Measurements from ENCODE around the gene KRT85.

KRT85 gene

DNA sequence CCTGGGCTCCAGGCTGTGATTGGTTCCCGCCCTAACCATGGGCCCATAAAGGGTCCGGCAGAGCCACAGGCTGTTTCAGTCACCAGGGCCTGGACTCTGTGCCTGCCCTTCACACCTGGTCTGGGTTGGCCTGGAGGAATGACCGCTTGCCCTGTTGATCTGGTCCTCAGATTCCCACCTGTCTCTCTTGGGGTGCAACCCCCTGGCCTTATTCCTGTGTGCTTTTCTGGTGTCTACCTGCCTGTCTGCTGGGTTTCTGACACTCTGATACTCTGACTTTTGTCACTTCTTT is 43.2 kb downstream of the KRT85 start:
- H3K27me3 ChIP-seq (ENCODE audit: control insufficient read depth in 1 of 2, insufficient read depth in 1 of 2, low read length in 2 of 2): peaks cover 65 to 88% of the 10 kb centered on the region in 2 experiments
- no peak overlapping the region for H2AK5ac ChIP-seq (ENCODE audit: low read length, severe bottlenecking)
- no peak overlapping the region for H3K18ac ChIP-seq (ENCODE audit: low read depth in 1 of 2, low read length in 2 of 2)
- no peak overlapping the region for H2BK12ac ChIP-seq (ENCODE audit: low read length in 2 of 2)
- H2BK5ac ChIP-seq (ENCODE audit: low read depth, low read length, poor library complexity, severe bottlenecking): no peak overlapping the region
- no peaks in the 10 kb centered on the region for H3K79me1 ChIP-seq (replicated peaks; ENCODE audit: low read length, poor library complexity, severe bottlenecking)
- no peak overlapping the region for H3K4me2 ChIP-seq (ENCODE audit: low read length, poor library complexity, severe bottlenecking)
- no peak overlapping the region for H3K4me3 ChIP-seq (ENCODE audit: insufficient read depth in 1 of 2, low read depth in 1 of 2, low read length in 2 of 2)
- H3K23ac ChIP-seq (ENCODE audit: low read length in 2 of 2): no peak overlapping the region
- H3K14ac ChIP-seq (ENCODE audit: low read length in 2 of 2): no peak overlapping the region
- no peak overlapping the region for H3K4ac ChIP-seq (ENCODE audit: low read depth in 1 of 2, low read length in 2 of 2)
- no peak overlapping the region for H4K8ac ChIP-seq (ENCODE audit: low read length)
- no peak for DNase-seq
- no peak overlapping the region for H2BK120ac ChIP-seq (ENCODE audit: low read depth, low read length)
- H3K4me1 ChIP-seq (ENCODE audit: control insufficient read depth, insufficient read depth, low read depth, low read length): no peaks in the 10 kb centered on the region
- 84% methylated on average over 3 of the region's 3 CpGs for WGBS
- no peaks in the 10 kb centered on the region for H3K9me3 ChIP-seq (ENCODE audit: control insufficient read depth, low read length)
- H3K27ac ChIP-seq (ENCODE audit: low read length, poor library complexity, severe bottlenecking): no peak overlapping the region
- H2AFZ ChIP-seq (ENCODE audit: low read depth, low read length): no peak overlapping the region
- no peak overlapping the region for H4K91ac ChIP-seq (ENCODE audit: low read length)
- H3K36me3 ChIP-seq (ENCODE audit: control insufficient read depth in 1 of 2, insufficient read depth in 2 of 2, low read depth in 1 of 2, low read length in 2 of 2): no peaks in the 10 kb centered on the region
- no peak overlapping the region for H2BK15ac ChIP-seq (ENCODE audit: low read depth, poor library complexity, severe bottlenecking)
- no peak overlapping the region for H3K9ac ChIP-seq (ENCODE audit: low read length)

DNA sequence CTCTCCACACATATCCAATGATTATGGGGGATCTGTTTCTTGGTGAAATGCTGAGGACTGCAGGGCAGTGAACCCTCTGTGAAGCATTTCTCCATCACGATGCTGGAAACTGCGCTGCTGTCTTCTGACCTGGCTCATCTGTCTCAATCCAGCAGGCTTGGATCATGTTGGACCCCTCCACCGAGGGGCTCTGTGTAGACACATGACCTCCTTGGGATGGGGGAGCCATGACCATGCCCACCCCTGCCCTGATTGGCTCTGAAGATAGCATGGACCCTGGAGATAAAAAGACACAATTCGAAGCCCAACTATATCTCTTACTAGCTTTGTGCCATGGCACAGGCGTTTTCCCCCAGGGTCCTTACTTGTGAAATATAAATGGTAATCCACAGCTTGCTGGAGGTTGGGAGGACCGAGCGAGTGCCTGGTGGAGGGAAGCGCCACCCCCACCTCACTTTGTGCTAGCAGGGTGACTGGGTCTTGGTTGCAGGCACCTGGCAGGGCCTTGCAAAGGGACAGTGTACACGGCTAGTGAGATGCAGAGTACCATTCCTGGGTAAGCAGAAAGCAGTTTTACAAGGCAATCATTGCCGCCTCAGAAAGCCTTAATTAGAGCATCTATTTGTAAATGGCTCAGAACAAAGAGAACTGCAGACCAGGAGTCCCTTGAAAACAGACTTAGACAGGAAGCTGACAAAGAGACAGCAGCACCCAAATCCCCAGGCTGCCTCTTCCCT is 43.7 kb downstream of the KRT85 start:
- Histone ChIP-seq H2AK5ac (ENCODE audit: low read length, severe bottlenecking) (no peak overlapping the region), H3K4me1 (ENCODE audit: control insufficient read depth, insufficient read depth, low read depth, low read length) (no peaks in the 10 kb centered on the region), H3K23ac (ENCODE audit: low read length in 2 of 2) (no peak overlapping the region), H3K4me2 (ENCODE audit: low read length, poor library complexity, severe bottlenecking) (no peak overlapping the region), H2BK5ac (ENCODE audit: low read depth, low read length, poor library complexity, severe bottlenecking) (no peak overlapping the region), H4K8ac (ENCODE audit: low read length) (no peak overlapping the region), H3K4ac (ENCODE audit: low read depth in 1 of 2, low read length in 2 of 2) (no peak overlapping the region), H3K79me1 (replicated peaks; ENCODE audit: low read length, poor library complexity, severe bottlenecking) (no peaks in the 10 kb centered on the region), H3K9me3 (ENCODE audit: control insufficient read depth, low read length) (no peaks in the 10 kb centered on the region), H3K27me3 (ENCODE audit: control insufficient read depth in 1 of 2, insufficient read depth in 1 of 2, low read length in 2 of 2) (peaks cover 62 to 88% of the 10 kb centered on the region in 2 experiments), H4K91ac (ENCODE audit: low read length) (no peak overlapping the region), H2BK12ac (ENCODE audit: low read length in 2 of 2) (no peak overlapping the region), H2BK15ac (ENCODE audit: low read depth, poor library complexity, severe bottlenecking) (no peak overlapping the region), H3K27ac (ENCODE audit: low read length, poor library complexity, severe bottlenecking) (no peak overlapping the region), H3K14ac (ENCODE audit: low read length in 2 of 2) (no peak overlapping the region), H3K4me3 (ENCODE audit: insufficient read depth in 1 of 2, low read depth in 1 of 2, low read length in 2 of 2) (no peak overlapping the region), H3K9ac (ENCODE audit: low read length) (no peak overlapping the region), H3K36me3 (ENCODE audit: control insufficient read depth in 1 of 2, insufficient read depth in 2 of 2, low read depth in 1 of 2, low read length in 2 of 2) (no peaks in the 10 kb centered on the region), H2AFZ (ENCODE audit: low read depth, low read length) (no peak overlapping the region), H2BK120ac (ENCODE audit: low read depth, low read length) (no peak overlapping the region), H3K18ac (ENCODE audit: low read depth in 1 of 2, low read length in 2 of 2) (no peak overlapping the region)
- no peak for DNase-seq
- WGBS: 70% methylated on average over 9 of the region's 10 CpGs

DNA sequence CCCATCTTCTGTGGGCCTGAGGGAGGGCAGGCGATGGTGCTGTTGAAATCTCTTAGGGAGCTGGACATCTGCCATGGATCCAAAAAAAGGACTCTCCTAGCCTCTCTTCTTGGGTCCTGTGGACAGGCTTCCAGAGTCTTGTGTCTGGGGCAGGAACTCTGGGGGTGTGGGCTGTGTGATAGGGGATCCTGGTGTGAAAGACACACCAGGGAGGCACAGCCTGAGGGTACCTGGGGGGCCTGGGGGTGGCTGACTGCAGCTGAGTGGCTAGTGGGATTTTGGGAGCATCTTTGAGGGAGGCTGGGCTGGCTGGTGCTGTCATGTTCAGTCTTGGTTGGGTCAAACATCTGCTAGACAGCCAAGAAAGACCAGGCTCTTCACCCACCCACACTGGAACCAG is 44.3 kb downstream of the KRT85 start:
- no peak overlapping the region for H2BK12ac ChIP-seq (ENCODE audit: low read length in 2 of 2)
- no peaks in the 10 kb centered on the region for H3K4me1 ChIP-seq (ENCODE audit: control insufficient read depth, insufficient read depth, low read depth, low read length)
- H2AFZ ChIP-seq (ENCODE audit: low read depth, low read length): no peak overlapping the region
- no peaks in the 10 kb centered on the region for H3K79me1 ChIP-seq (replicated peaks; ENCODE audit: low read length, poor library complexity, severe bottlenecking)
- H4K8ac ChIP-seq (ENCODE audit: low read length): no peak overlapping the region
- 43% methylated on average over 1 of the region's 1 CpG for WGBS
- no peak overlapping the region for H3K4me3 ChIP-seq (ENCODE audit: insufficient read depth in 1 of 2, low read depth in 1 of 2, low read length in 2 of 2)
- no peak overlapping the region for H3K23ac ChIP-seq (ENCODE audit: low read length in 2 of 2)
- H3K14ac ChIP-seq (ENCODE audit: low read length in 2 of 2): no peak overlapping the region
- no peak overlapping the region for H3K9ac ChIP-seq (ENCODE audit: low read length)
- no peaks in the 10 kb centered on the region for H3K9me3 ChIP-seq (ENCODE audit: control insufficient read depth, low read length)
- H2AK5ac ChIP-seq (ENCODE audit: low read length, severe bottlenecking): no peak overlapping the region
- H3K4ac ChIP-seq (ENCODE audit: low read depth in 1 of 2, low read length in 2 of 2): no peak overlapping the region
- no peak overlapping the region for H4K91ac ChIP-seq (ENCODE audit: low read length)
- no peak overlapping the region for H3K27ac ChIP-seq (ENCODE audit: low read length, poor library complexity, severe bottlenecking)
- no peak for DNase-seq
- H2BK5ac ChIP-seq (ENCODE audit: low read depth, low read length, poor library complexity, severe bottlenecking): no peak overlapping the region
- no peaks in the 10 kb centered on the region for H3K36me3 ChIP-seq (ENCODE audit: control insufficient read depth in 1 of 2, insufficient read depth in 2 of 2, low read depth in 1 of 2, low read length in 2 of 2)
- no peak overlapping the region for H2BK120ac ChIP-seq (ENCODE audit: low read depth, low read length)
- H2BK15ac ChIP-seq (ENCODE audit: low read depth, poor library complexity, severe bottlenecking): no peak overlapping the region
- no peak overlapping the region for H3K18ac ChIP-seq (ENCODE audit: low read depth in 1 of 2, low read length in 2 of 2)
- peaks cover 66 to 89% of the 10 kb centered on the region in 2 experiments for H3K27me3 ChIP-seq (ENCODE audit: control insufficient read depth in 1 of 2, insufficient read depth in 1 of 2, low read length in 2 of 2)
- H3K4me2 ChIP-seq (ENCODE audit: low read length, poor library complexity, severe bottlenecking): no peak overlapping the region

DNA sequence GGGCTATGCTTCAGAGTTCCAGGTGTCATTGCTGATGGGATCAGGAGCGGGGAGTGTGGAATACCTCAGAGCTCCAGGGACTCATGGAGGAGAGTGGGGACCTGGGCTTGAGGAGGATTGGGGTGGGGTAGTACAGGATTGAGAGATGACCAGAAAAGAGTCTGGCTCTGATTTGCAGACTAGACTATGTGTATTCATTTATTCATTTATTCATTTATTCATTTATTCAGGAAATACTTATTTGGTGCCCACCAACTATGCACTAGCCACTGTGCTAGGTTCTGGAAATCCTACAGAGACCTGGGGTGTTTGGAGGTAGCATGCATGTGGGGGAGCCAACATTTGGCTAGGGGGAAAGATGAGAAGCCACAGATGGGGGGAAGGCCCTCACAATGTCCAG is 45.2 kb downstream of the KRT85 start:
- Histone ChIP-seq H4K8ac (ENCODE audit: low read length) (no peak overlapping the region), H4K91ac (ENCODE audit: low read length) (no peak overlapping the region), H2BK15ac (ENCODE audit: low read depth, poor library complexity, severe bottlenecking) (no peak overlapping the region), H3K9ac (ENCODE audit: low read length) (no peak overlapping the region), H3K14ac (ENCODE audit: low read length in 2 of 2) (no peak overlapping the region), H3K4me2 (ENCODE audit: low read length, poor library complexity, severe bottlenecking) (no peak overlapping the region), H2BK12ac (ENCODE audit: low read length in 2 of 2) (no peak overlapping the region), H2BK5ac (ENCODE audit: low read depth, low read length, poor library complexity, severe bottlenecking) (no peak overlapping the region), H3K4me1 (ENCODE audit: control insufficient read depth, insufficient read depth, low read depth, low read length) (no peaks in the 10 kb centered on the region), H3K4me3 (ENCODE audit: insufficient read depth in 1 of 2, low read depth in 1 of 2, low read length in 2 of 2) (no peak overlapping the region), H3K18ac (ENCODE audit: low read depth in 1 of 2, low read length in 2 of 2) (no peak overlapping the region), H2BK120ac (ENCODE audit: low read depth, low read length) (no peak overlapping the region), H2AK5ac (ENCODE audit: low read length, severe bottlenecking) (no peak overlapping the region), H3K79me1 (replicated peaks; ENCODE audit: low read length, poor library complexity, severe bottlenecking) (no peaks in the 10 kb centered on the region), H2AFZ (ENCODE audit: low read depth, low read length) (no peak overlapping the region), H3K36me3 (ENCODE audit: control insufficient read depth in 1 of 2, insufficient read depth in 2 of 2, low read depth in 1 of 2, low read length in 2 of 2) (no peaks in the 10 kb centered on the region), H3K23ac (ENCODE audit: low read length in 2 of 2) (no peak overlapping the region), H3K27ac (ENCODE audit: low read length, poor library complexity, severe bottlenecking) (no peak overlapping the region), H3K9me3 (ENCODE audit: control insufficient read depth, low read length) (no peaks in the 10 kb centered on the region), H3K27me3 (ENCODE audit: control insufficient read depth in 1 of 2, insufficient read depth in 1 of 2, low read length in 2 of 2) (peaks cover 72 to 89% of the 10 kb centered on the region in 2 experiments), H3K4ac (ENCODE audit: low read depth in 1 of 2, low read length in 2 of 2) (no peak overlapping the region)
- 89% methylated on average over 1 of the region's 1 CpG for WGBS
- DNase-seq: no peak
